Lower leg skin (tissue), 4 donors: ENCODE results near the gene CEP57. TPM values are rescaled to one million over a fixed set of nuclear protein-coding genes. Genes with fewer than 3 reads are reported as not detected.

Experiments used
- DNase-seq, 2 donors: peaks; one replicate each; pipeline ENCODE4 v3.0.0-alpha.2; 2019; ENCODE audit warnings: low spot score in 2 of 2
- H3K4me3 ChIP-seq: fragments of 200-600 bp; sonication (generic); 2 replicates; pipeline ENCODE4 v1.5.1; 2017; ENCODE audit warnings: mild to moderate bottlenecking, low read depth; ENCODE audit not compliant: poor library complexity, severe bottlenecking
- POLR2A ChIP-seq, 2 donors: fragments of 450-650 bp; IDR thresholded peaks; one replicate each; pipeline ENCODE4 v1.6.1; 2016 to 2017; ENCODE audit warnings: antibody characterized with exemption in 2 of 2, mild to moderate bottlenecking in 1 of 2, moderate library complexity in 1 of 2
- WGBS, 2 donors: methylation state at CpG; one replicate each; pipeline ENCODE4 v1.1.5; 2018; 5-methylcytosine and 5-hydroxymethylcytosine counted together
- intact Hi-C: fragments of 100-400 bp; cut with DNase I; formaldehyde crosslinking; loops from one replicate; pipeline ENCODE4 v1.15.0; 2023; ENCODE audit warnings: low total_unique reads
- total RNA-seq, 4 donors: library from RNA; depleted of rRNA; stranded (reverse); fragments of >200 nt; gene quantifications; one replicate each; pipeline ENCODE4 v1.1.0, GENCODE V29; 2016
- TF ChIP-seq, protein P1 (sequence below), 3 donors: fragments of 450-650 bp; IDR thresholded peaks; one replicate each; pipeline ENCODE4 v1.5.1; 2016; ENCODE audit warnings: antibody characterized with exemption in 3 of 3, mild to moderate bottlenecking in 3 of 3, moderate library complexity in 2 of 3

CEP57 gene
- total RNA-seq, 4 donors from 2014 or later: 19.7 to 31.4 (median 28.2) TPM

DNA sequence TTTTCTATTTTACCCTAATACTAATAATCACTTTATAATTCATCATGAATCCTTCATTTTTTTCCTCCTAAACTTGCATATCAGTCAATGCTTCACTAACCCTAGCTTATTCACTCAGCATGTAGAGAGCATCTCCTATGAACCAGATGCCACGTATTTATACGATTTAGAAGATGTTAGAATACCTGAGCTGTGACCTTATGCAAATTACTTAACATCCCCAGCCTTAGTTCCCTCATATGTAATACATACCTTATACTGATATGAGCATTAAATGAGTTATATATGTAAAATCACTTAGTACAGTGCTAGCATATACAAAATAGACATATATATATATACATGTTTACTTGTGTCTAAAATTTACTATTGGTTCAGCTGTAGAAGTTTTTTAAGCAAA lies 9.8 kb upstream of the CEP57 start:
- no peak for TF ChIP-seq POLR2A (IDR thresholded peaks at IDR 0.05)
- TF ChIP-seq, protein P1, sequence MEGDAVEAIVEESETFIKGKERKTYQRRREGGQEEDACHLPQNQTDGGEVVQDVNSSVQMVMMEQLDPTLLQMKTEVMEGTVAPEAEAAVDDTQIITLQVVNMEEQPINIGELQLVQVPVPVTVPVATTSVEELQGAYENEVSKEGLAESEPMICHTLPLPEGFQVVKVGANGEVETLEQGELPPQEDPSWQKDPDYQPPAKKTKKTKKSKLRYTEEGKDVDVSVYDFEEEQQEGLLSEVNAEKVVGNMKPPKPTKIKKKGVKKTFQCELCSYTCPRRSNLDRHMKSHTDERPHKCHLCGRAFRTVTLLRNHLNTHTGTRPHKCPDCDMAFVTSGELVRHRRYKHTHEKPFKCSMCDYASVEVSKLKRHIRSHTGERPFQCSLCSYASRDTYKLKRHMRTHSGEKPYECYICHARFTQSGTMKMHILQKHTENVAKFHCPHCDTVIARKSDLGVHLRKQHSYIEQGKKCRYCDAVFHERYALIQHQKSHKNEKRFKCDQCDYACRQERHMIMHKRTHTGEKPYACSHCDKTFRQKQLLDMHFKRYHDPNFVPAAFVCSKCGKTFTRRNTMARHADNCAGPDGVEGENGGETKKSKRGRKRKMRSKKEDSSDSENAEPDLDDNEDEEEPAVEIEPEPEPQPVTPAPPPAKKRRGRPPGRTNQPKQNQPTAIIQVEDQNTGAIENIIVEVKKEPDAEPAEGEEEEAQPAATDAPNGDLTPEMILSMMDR (IDR thresholded peaks at IDR 0.05): no peak
- intact Hi-C loops: no loop called here
- H3K4me3 ChIP-seq: no peak overlapping the region
- WGBS, 2 donors: 91% methylated on average over 2 of the region's 2 CpGs
- DNase-seq: no peak

DNA sequence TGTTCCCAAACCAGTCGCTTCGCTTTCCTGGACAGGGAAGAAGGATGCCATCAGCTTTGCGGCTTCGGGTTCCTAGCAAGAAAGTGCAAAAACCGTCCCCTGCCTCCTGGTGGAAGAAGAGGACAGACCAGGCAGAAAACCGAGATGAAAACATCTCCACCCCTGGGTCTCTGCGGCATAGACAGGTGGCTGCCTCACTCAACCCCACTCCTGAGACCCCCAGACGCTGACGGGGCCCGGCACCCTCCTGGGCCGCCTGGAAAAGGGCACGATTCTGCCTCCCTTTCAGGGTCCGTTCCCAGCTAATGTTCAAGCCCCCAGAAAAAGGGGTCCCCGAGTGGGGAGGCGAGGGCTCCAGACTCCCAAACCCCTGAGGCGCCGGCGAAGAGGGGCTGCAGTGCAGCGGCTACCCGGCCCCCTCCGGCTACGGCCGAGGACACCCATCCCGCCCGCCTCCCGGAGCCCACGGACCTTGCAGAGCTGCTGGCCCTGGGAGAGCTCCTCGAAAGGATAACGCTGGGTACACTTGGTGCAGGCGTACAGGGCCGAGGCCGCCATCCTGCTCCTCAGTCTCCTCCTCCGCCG lies 1.3 kb upstream of the CEP57 start:
- TF ChIP-seq, protein P1 (IDR thresholded peaks at IDR 0.05): no peak
- TF ChIP-seq POLR2A (IDR thresholded peaks at IDR 0.05): no peak
- no peak for DNase-seq
- peak overlapping the region; percentile 84 for H3K4me3 ChIP-seq
- intact Hi-C loops: no loop called here
- 0 to 1% methylated on average over 18 to 27 of the region's 34 CpGs for WGBS, 2 donors

DNA sequence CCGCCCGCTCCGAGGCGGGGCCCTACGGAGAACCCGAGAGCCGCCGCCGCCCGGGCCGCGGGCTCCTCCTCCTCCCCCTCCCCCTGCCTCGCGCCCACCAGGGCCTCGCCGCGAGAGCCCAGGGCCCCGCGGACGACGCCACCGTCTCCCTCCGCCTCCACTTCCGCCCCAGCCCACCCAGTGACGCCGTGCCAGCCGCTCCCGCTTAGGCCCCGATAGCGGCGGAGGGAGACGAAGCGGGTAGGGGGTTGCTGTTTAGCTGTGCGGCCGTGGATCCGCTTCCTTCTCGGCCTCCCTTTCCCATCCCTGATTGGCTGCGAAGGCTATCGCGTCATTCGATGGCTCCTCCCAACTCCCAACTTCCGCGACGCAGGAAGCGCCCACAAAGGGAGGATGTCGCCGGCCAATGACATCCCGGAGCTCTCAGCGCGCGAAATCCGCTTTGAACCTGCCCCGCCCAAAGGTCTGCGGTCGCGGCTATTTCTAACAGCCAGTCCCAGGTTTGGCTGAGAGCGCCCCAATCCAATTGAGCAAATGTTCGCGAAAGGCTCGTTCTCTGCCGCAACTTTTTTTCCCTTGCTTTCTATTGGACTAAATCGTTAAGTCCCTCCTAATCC lies 684 bp upstream of the CEP57 start, which contains the start of gene FAM76B:
Gene FAM76B (minus strand): TSS at position 277 of the 617 bp plus-strand sequence. CDS start 304 bp downstream, outside the sequence.
- peak within 1 kb of the TSS; percentile 84 for H3K4me3 ChIP-seq
- intact Hi-C loops: no loop called here
- DNase-seq: peak; percentile 98 to 100
- TF ChIP-seq, protein P1 (IDR thresholded peaks at IDR 0.05): no peak
- TF ChIP-seq POLR2A (IDR thresholded peaks at IDR 0.05): peak in 1 of 2 donors; percentile 81
- WGBS, 2 donors: 0% methylated on average over 35 to 45 of the region's 62 CpGs

DNA sequence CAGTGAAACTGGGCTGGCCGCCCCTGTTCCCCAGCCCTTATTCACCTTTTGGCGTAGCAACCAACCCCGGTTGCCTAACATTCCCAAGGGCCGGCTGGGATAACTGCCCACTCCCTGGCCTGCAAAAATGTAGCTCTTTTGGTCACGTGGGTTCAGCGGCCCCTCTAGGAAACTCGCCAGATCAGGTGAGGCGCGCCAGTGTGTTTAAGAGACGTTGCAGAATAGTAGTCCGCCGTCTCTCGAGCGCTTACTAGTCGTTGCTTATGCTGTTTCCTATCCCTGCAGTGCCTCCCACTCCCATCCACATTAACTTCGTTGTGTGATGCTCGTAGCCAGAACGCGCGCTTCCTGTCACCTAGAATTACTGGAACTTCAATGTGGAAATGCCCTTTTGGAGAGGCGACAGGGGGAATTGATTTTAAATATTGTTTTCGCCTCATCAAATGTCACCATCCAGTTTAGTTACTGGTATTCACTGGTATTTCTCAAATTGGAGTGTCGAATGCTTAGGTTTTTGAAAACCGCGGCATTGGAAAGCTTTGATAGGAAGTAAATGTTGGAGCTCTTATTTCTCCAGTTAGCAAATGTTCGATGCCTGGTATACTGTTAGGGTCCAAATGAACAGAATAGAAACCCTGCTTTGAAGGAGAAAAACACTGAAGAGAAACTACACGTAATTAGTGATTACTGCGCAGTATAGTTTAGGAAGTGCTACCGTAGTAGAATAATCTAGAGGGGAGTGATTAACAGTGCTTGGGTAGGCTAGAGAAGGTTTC lies 823 bp downstream of the CEP57 start:
- peak; percentile 59 to 91 for DNase-seq
- TF ChIP-seq POLR2A (IDR thresholded peaks at IDR 0.05): no peak
- TF ChIP-seq, protein P1 (IDR thresholded peaks at IDR 0.05): no peak
- peak overlapping the region; percentile 79 for H3K4me3 ChIP-seq
- WGBS, 2 donors: 9 to 11% methylated on average over 28 to 29 of the region's 29 CpGs
- intact Hi-C loops: no loop called here

DNA sequence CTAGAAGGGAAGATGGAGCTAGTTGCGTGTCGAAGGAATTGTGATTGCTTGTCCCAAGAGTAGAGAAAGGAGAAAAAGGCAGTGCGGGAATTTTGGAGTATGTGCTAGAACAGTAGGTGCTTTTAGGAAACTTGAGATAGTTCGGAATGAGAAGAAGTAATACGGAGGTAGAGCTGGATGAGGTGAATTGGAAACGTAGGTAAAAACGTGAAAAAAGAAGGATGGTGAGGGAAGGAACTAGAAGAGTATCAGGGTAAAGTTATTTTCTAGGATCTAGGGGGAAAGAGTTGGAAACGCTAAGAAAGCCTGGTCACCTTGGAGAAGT lies 1.4 kb downstream of the CEP57 start:
- intact Hi-C loops: no loop called here
- WGBS, 2 donors: 57 to 61% methylated on average over 8 of the region's 8 CpGs
- no peak for TF ChIP-seq POLR2A (IDR thresholded peaks at IDR 0.05)
- TF ChIP-seq, protein P1 (IDR thresholded peaks at IDR 0.05): no peak

More for the DNA sequence above, 1.4 kb downstream of the CEP57 start:
- H3K4me3 ChIP-seq: no peak overlapping the region
- DNase-seq: no peak
